Colon (tissue), 2 donors: ENCODE measurements around the gene KIF3A.

ENCODE experiments used
- FAIRE-seq: peaks from 2 replicates; lab custom pipeline; 2012; peaks lifted over from hg19 to GRCh38; lab: Jason Lieb, UNC
- donor health status: control.
- donor health status: control.

Gene KIF3A

GRCh38 chr5:132677682-132678400, 59.5 kb downstream of the KIF3A start:
- no peak for FAIRE-seq

- FAIRE-seq = no peak
Observed at GRCh38 chr5:132677191-132677590, 60.2 kb downstream of the KIF3A start.

GRCh38 chr5:132675936-132676689, 61.2 kb downstream of the KIF3A start:
- FAIRE-seq = no peak

- FAIRE-seq = no peak
Observed at GRCh38 chr5:132674671-132675506, 62.5 kb downstream of the KIF3A start.

GRCh38 chr5:132673939-132674630, 63.3 kb downstream of the KIF3A start, which contains the start of gene IL4:
IL4 (plus strand) TSS chr5:132673989; CDS start chr5:132674051, 62 bp downstream.
- no peak for FAIRE-seq

GRCh38 chr5:132673488-132673887, 63.9 kb downstream of the KIF3A start:
- FAIRE-seq = no peak

- no peak for FAIRE-seq
Observed at GRCh38 chr5:132671000-132671399, 66.3 kb downstream of the KIF3A start.

- FAIRE-seq = no peak
Observed at GRCh38 chr5:132669966-132670882, 67.1 kb downstream of the KIF3A start.

- no peak for FAIRE-seq
Observed at GRCh38 chr5:132669455-132669820, 67.9 kb downstream of the KIF3A start.

GRCh38 chr5:132668706-132669454, 68.5 kb downstream of the KIF3A start:
- FAIRE-seq = no peak

- no peak for FAIRE-seq
Observed at GRCh38 chr5:132667761-132668705, 69.3 kb downstream of the KIF3A start.

- FAIRE-seq = no peak
Observed at GRCh38 chr5:132667309-132667708, 70.0 kb downstream of the KIF3A start.

- no peak for FAIRE-seq
Observed at GRCh38 chr5:132666310-132667123, 70.8 kb downstream of the KIF3A start.

- FAIRE-seq = no peak
Observed at GRCh38 chr5:132665574-132666080, 71.7 kb downstream of the KIF3A start.

- no peak for FAIRE-seq
Observed at GRCh38 chr5:132664696-132665209, 72.6 kb downstream of the KIF3A start.

GRCh38 chr5:132663771-132664695, 73.3 kb downstream of the KIF3A start:
- FAIRE-seq = no peak
